Uterus (tissue), 2 donors: ENCODE results near the gene ARMCX1.

ENCODE experiments used
- CTCF ChIP-seq, 4 experiments: fragments of 200-600 bp in 2 of 4; fragments of 450-650 bp in 2 of 4; sonication (generic) in 2 of 4; IDR thresholded peaks; one replicate each; pipeline ENCODE4 v1.5.1; 2016 to 2019; ENCODE audit warnings: antibody characterized with exemption in 4 of 4, mild to moderate bottlenecking in 2 of 4, moderate library complexity in 1 of 4
- POLR2A ChIP-seq, 2 donors: fragments of 450-650 bp; IDR thresholded peaks; one replicate each; pipeline ENCODE4 v1.6.1; 2016; ENCODE audit warnings: antibody characterized with exemption in 2 of 2, mild to moderate bottlenecking in 1 of 2, moderate library complexity in 1 of 2

DNA sequence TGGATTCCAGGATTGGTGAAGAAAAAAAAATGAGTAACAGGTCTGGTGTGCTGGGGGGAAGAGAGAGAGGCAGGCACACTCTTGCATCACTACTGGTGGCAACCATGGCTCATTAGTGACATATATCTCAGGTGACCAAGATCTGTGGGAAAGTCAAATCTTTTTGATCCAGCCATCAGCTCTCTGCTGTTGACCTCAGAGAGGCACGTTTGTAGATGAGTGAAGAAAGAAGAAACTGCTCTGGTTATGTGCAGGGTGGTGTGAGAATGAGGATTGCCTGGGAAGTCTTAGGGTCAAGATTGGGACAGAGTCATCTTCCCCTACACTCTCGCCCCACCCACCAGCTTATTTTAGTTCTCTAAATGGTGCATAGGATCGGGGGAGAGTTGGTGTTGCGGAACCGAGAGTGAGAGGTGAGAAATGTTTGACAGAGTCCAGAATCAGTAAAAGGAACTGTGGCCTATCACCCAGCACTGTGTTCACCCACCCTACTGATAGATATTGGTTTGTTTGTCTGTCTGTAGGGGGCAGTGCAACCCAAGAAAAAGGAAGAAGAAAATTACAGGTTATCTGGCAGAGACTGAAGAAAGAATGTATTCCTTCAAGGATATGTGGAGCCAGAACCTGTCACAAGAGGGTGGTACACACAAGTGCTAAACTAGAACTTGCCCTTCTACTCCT, 45.5 kb downstream of the ARMCX1 start:
- TF ChIP-seq POLR2A (IDR thresholded peaks at IDR 0.05), result no peak
- peak; percentile 48 to 70 (median 58) for TF ChIP-seq CTCF (IDR thresholded peaks at IDR 0.05)
